NCI-H82 treated with DMSO at 0.1 percent for 48 hours (cell line): ENCODE measurements around the gene P2RY4.
"Not testable (repeated sequence)": the region's sequence is repeated elsewhere in the genome, so short reads cannot be mapped to it uniquely, and the experiment has no call there.

Source experiments
- DNase-seq: peaks from one replicate; lab custom pipeline; 2025; ENCODE audit not compliant: unreplicated experiment; lab: John Stamatoyannopoulos, UW

P2RY4 gene

GRCh38 chrX:70260104-70260503 lies at the start of gene P2RY4:
P2RY4 (minus strand) TSS chrX:70260204; CDS start chrX:70259624, 580 bp downstream.
- no peak for DNase-seq

- DNase-seq, result no peak
Observed at GRCh38 chrX:70301716-70302115, 41.7 kb upstream of the P2RY4 start.

- DNase-seq, result no peak
Observed at GRCh38 chrX:70293621-70294020, 33.6 kb upstream of the P2RY4 start.

- no peak for DNase-seq
Observed at GRCh38 chrX:70292788-70293187, 32.8 kb upstream of the P2RY4 start.

GRCh38 chrX:70289793-70290770 lies 30.1 kb upstream of the P2RY4 start, which contains the start of the genes KIF4A and PDZD11:
KIF4A (plus strand) TSS chrX:70290104; CDS start chrX:70290459, 355 bp downstream.
PDZD11 (minus strand) TSS chrX:70289927; CDS start chrX:70289341, 586 bp downstream.
- peak; percentile 66 for DNase-seq

- DNase-seq, result no peak
Observed at GRCh38 chrX:70289168-70289792, 29.3 kb upstream of the P2RY4 start.

- DNase-seq, result no peak
Observed at GRCh38 chrX:70281951-70282350, 21.9 kb upstream of the P2RY4 start, which contains the start of gene RAB41. RAB41 (plus strand) TSS chrX:70282172; CDS start chrX:70282218, 46 bp downstream.

- DNase-seq, result no peak
Observed at GRCh38 chrX:70280573-70280972, 20.6 kb upstream of the P2RY4 start.

GRCh38 chrX:70279081-70279480 lies 19.1 kb upstream of the P2RY4 start:
- no peak for DNase-seq

- DNase-seq, result not testable (repeated sequence)
Observed at GRCh38 chrX:70274029-70274428, 14.0 kb upstream of the P2RY4 start.

- peak; percentile 92 for DNase-seq
Observed at GRCh38 chrX:70268034-70268433, 8.0 kb upstream of the P2RY4 start, which contains the start of gene ARR3. ARR3 (plus strand) TSS chrX:70268334; CDS start chrX:70269386, 1,052 bp downstream.

GRCh38 chrX:70264784-70265183 lies 4.8 kb upstream of the P2RY4 start:
- no peak for DNase-seq

GRCh38 chrX:70262952-70263567 lies 3.1 kb upstream of the P2RY4 start:
- DNase-seq, result peak; percentile 31

- no peak for DNase-seq
Observed at GRCh38 chrX:70257423-70258288, 2.3 kb downstream of the P2RY4 start.

GRCh38 chrX:70255452-70255851 lies 4.6 kb downstream of the P2RY4 start:
- DNase-seq, result no peak

GRCh38 chrX:70254909-70255308 lies 5.1 kb downstream of the P2RY4 start:
- DNase-seq, result no peak

- DNase-seq, result no peak
Observed at GRCh38 chrX:70254063-70254400, 6.0 kb downstream of the P2RY4 start.

GRCh38 chrX:70253377-70254062 lies 6.5 kb downstream of the P2RY4 start:
- no peak for DNase-seq

- no peak for DNase-seq
Observed at GRCh38 chrX:70252491-70252890, 7.5 kb downstream of the P2RY4 start.

GRCh38 chrX:70247252-70247651 lies 12.8 kb downstream of the P2RY4 start:
- DNase-seq, result no peak
